K562 (cell line): Measurements from ENCODE around the gene CELF4. TPM values are rescaled to one million over a fixed set of nuclear protein-coding genes. Genes with fewer than 3 reads are reported as not detected.

ENCODE experiments used
- CEBPG ChIP-seq, 3 experiments: fragments of 200-800 bp in 1 of 3; sonication (Bioruptor generic) in 1 of 3; sonication (generic) in 1 of 3; formaldehyde crosslinking in 1 of 3; IDR thresholded peaks in 2 of 3; conservative IDR thresholded peaks in 1 of 3; 2 replicates each; pipeline versions ENCODE4 v1.6.1 to v1.8.0; 2016 to 2022; ENCODE audit warnings: missing compliant biosample characterization in 2 of 3, missing genetic modification characterization in 2 of 3, mild to moderate bottlenecking in 1 of 3, missing genetic modification reagents in 1 of 3
- DIDO1 ChIP-seq: fragments of 450-650 bp; IDR thresholded peaks from 2 replicates; pipeline ENCODE4 v1.6.1; 2016; ENCODE audit warnings: low read depth, missing biosample characterization, missing genetic modification characterization
- E2F3 ChIP-seq: fragments of 250-450 bp; sonication (Bioruptor Pico); IDR thresholded peaks from 2 replicates; pipeline ENCODE4 v1.4.0; 2020; ENCODE audit warnings: mild to moderate bottlenecking
- EHMT2 ChIP-seq: fragments of 450-650 bp; IDR thresholded peaks from 2 replicates; pipeline ENCODE4 v1.6.1; 2018; ENCODE audit warnings: antibody characterized with exemption
- HNRNPUL1 ChIP-seq: fragments of 200-400 bp; formaldehyde crosslinking; IDR thresholded peaks from 2 replicates; pipeline ENCODE4 v1.6.1; 2017; ENCODE audit warnings: low read length
- L3MBTL2 ChIP-seq: fragments of 450-650 bp; IDR thresholded peaks from 2 replicates; pipeline ENCODE4 v1.6.1; 2016; ENCODE audit warnings: mild to moderate bottlenecking, moderate library complexity
- NFYB ChIP-seq: IDR thresholded peaks from 2 replicates; pipeline ENCODE4 v1.6.1; 2011; ENCODE audit warnings: mild to moderate bottlenecking, moderate library complexity; ENCODE audit not compliant: insufficient read length; ENCODE audit errors: extremely low read depth
- PCBP1 ChIP-seq: fragments of 200-400 bp; formaldehyde crosslinking; IDR thresholded peaks from 2 replicates; pipeline ENCODE4 v1.6.1; 2018; ENCODE audit warnings: mild to moderate bottlenecking, low read depth, low read length; ENCODE audit not compliant: poor library complexity, severe bottlenecking
- RBFOX2 ChIP-seq: fragments of 200-400 bp; formaldehyde crosslinking; IDR thresholded peaks from 2 replicates; pipeline ENCODE4 v1.6.1; 2017; ENCODE audit warnings: low read depth, mild to moderate bottlenecking, low read length, moderate library complexity
- TAL1 ChIP-seq: fragments of 450-650 bp; IDR thresholded peaks from 2 replicates; pipeline ENCODE4 v1.6.1; 2016; ENCODE audit warnings: mild to moderate bottlenecking
- XRCC4 ChIP-seq: IDR thresholded peaks from one replicate; pipeline ENCODE4 v1.6.1; 2011; ENCODE audit not compliant: insufficient read depth, insufficient read length; ENCODE audit errors: extremely low read depth
- YBX1 ChIP-seq: fragments of 450-650 bp; IDR thresholded peaks from 2 replicates; pipeline ENCODE4 v1.7.1; 2016; ENCODE audit warnings: mild to moderate bottlenecking
- ZBTB7A ChIP-seq: IDR thresholded peaks from 2 replicates; pipeline ENCODE4 v1.6.1; 2011; ENCODE audit warnings: low read depth, mild to moderate bottlenecking, low read length, moderate library complexity, borderline replicate concordance; ENCODE audit not compliant: control insufficient read depth
- polyA plus RNA-seq, 8 experiments: library from polyadenylated mRNA; depleted of rRNA in 4 of 8; stranded (reverse) in 5 of 8; unstranded in 3 of 8; fragments of >200 nt; fragmentation: Nextera tagmentation in 2 of 8; fragmentation: Illumina TruSeq in 1 of 8; extraction: Ambion mirVana in 2 of 8; extraction: Trizol in 1 of 8; gene quantifications; 2 replicates each; pipeline versions ENCODE4 v1.2.1 to v1.2.3, GENCODE V29; 2011 to 2014; ENCODE audit warnings: inconsistent platforms in 1 of 8, missing spikeins in 1 of 8
- total RNA-seq, 7 experiments: library from RNA; depleted of rRNA in 6 of 7; stranded (reverse); fragments of >200 nt in 6 of 7; fragmentation: Illumina TruSeq in 2 of 7; extraction: Trizol in 2 of 7; gene quantifications; 2 replicates each; pipeline versions ENCODE4 v1.2.1 to v1.2.3, GENCODE V29; 2011 to 2021; ENCODE audit warnings: low replicate concordance in 1 of 7
- TF ChIP-seq, protein P1 (sequence below): fragments of 250-450 bp; sonication (Bioruptor Pico); IDR thresholded peaks from 2 replicates; pipeline ENCODE4 v1.5.0; 2020; ENCODE audit warnings: mild to moderate bottlenecking, borderline replicate concordance
- TF ChIP-seq, protein P2 (sequence below): fragments of 250-450 bp; sonication (Bioruptor Pico); IDR thresholded peaks from 2 replicates; pipeline ENCODE4 v1.8.0; 2021; ENCODE audit warnings: moderate library complexity, mild to moderate bottlenecking, inconsistent platforms
- TF ChIP-seq, protein P3 (sequence below): sonication (generic); formaldehyde crosslinking; IDR thresholded peaks from 2 replicates; pipeline ENCODE4 v1.8.0; 2022; ENCODE audit warnings: mild to moderate bottlenecking, missing genetic modification reagents
- TF ChIP-seq, protein P4 (sequence below): fragments of 200-800 bp; sonication (Bioruptor generic); IDR thresholded peaks from 2 replicates; pipeline ENCODE4 v1.6.1; 2017; ENCODE audit warnings: missing genetic modification characterization, missing compliant biosample characterization
- TF ChIP-seq, protein P5 (sequence below), 2 experiments: IDR thresholded peaks; 2 replicates each; pipeline ENCODE4 v1.6.1; 2011; ENCODE audit warnings: borderline replicate concordance in 1 of 2, control low read depth in 1 of 2, low read depth in 1 of 2, low read length in 1 of 2, mild to moderate bottlenecking in 1 of 2, mixed read lengths in 1 of 2, moderate library complexity in 1 of 2; ENCODE audit not compliant: insufficient read depth in 1 of 2, insufficient read length in 1 of 2, poor library complexity in 1 of 2, severe bottlenecking in 1 of 2; ENCODE audit errors: extremely low read depth in 1 of 2
- TF ChIP-seq, protein P6 (sequence below): fragments of 250-450 bp; sonication (Bioruptor Pico); IDR thresholded peaks from 2 replicates; pipeline ENCODE4 v1.8.0; 2022; ENCODE audit warnings: moderate library complexity, mild to moderate bottlenecking, inconsistent platforms

CELF4 gene
- total and polyA plus RNA-seq, 9 of the 15 experiments (the other 6 are each of a cell fraction or from before 2014, with no cell fraction given), result 0.04 to 0.24 (median 0.07) TPM; not detected in 3

DNA sequence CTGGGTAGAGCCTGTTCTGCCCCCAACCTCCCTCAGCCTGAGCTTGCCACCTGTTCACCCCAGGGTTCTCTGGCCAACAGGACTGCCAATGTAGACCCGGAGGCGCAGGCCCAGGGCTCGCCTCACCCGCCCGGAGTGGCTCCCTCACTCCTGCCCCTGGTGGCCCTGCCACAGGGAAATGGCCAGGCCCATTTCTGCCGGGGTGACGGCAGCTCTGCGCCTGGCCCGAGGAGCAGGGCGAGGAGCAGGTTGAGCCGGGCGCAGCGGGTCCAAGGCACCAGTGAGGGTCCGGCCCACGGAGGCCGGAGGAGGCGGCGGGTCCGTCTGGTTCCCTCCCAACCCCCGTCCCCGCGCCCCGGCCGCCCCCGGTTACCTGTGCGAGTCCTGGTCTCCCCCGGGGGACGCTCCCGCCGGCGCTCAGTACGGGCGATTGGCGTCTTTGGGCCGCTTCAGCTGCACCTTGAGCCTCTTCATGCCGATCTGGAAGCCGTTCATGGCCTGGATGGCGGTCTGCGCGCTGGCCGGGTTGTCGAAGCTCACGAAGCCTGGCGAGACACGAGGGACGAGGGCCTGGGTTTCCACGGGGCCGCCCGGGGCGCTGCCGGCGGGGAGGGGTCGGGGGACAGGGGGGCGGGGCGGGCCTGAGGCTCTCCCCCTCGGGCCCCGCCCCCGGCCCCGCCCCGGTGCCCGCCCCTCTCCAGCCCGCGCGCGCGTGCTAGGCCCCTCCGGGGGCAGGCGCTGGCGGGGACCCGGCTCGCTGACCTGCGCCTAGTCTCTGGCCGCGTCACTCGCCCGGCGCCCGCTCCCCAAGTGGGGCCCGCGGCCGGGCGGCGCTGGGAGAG is 312.0 kb downstream of the CELF4 start (continued):
- TF ChIP-seq, protein P1, sequence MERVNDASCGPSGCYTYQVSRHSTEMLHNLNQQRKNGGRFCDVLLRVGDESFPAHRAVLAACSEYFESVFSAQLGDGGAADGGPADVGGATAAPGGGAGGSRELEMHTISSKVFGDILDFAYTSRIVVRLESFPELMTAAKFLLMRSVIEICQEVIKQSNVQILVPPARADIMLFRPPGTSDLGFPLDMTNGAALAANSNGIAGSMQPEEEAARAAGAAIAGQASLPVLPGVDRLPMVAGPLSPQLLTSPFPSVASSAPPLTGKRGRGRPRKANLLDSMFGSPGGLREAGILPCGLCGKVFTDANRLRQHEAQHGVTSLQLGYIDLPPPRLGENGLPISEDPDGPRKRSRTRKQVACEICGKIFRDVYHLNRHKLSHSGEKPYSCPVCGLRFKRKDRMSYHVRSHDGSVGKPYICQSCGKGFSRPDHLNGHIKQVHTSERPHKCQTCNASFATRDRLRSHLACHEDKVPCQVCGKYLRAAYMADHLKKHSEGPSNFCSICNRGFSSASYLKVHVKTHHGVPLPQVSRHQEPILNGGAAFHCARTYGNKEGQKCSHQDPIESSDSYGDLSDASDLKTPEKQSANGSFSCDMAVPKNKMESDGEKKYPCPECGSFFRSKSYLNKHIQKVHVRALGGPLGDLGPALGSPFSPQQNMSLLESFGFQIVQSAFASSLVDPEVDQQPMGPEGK (CRISPR knock-in tag), result no peak
- TF ChIP-seq XRCC4 (no peak), DIDO1 (no peak), HNRNPUL1 (no peak), NFYB (no peak), ZBTB7A (peak; percentile 45; the same call in 1 of the 2 replicates), TAL1 (no peak), E2F3 (CRISPR knock-in tag) (no peak), EHMT2 (no peak), CEBPG (CRISPR knock-in tag; IDR thresholded peaks at IDR 0.05) (no peak), CEBPG (tag; conservative IDR thresholded peaks at IDR 0.05 in 1 of 2, IDR thresholded peaks at IDR 0.05 in 1 of 2) (no peak), RBFOX2 (no peak), YBX1 (no peak), L3MBTL2 (peak; percentile 88), PCBP1 (peak; percentile 23)
- TF ChIP-seq, protein P2, sequence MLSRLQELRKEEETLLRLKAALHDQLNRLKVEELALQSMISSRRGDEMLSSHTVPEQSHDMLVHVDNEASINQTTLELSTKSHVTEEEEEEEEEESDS (CRISPR knock-in tag), result no peak
- TF ChIP-seq, protein P3, sequence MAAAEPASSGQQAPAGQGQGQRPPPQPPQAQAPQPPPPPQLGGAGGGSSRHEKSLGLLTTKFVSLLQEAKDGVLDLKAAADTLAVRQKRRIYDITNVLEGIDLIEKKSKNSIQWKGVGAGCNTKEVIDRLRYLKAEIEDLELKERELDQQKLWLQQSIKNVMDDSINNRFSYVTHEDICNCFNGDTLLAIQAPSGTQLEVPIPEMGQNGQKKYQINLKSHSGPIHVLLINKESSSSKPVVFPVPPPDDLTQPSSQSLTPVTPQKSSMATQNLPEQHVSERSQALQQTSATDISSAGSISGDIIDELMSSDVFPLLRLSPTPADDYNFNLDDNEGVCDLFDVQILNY (CRISPR knock-in tag), result no peak
- TF ChIP-seq, protein P4, sequence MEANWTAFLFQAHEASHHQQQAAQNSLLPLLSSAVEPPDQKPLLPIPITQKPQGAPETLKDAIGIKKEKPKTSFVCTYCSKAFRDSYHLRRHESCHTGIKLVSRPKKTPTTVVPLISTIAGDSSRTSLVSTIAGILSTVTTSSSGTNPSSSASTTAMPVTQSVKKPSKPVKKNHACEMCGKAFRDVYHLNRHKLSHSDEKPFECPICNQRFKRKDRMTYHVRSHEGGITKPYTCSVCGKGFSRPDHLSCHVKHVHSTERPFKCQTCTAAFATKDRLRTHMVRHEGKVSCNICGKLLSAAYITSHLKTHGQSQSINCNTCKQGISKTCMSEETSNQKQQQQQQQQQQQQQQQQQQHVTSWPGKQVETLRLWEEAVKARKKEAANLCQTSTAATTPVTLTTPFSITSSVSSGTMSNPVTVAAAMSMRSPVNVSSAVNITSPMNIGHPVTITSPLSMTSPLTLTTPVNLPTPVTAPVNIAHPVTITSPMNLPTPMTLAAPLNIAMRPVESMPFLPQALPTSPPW (CRISPR knock-in tag), result peak; percentile 67
- TF ChIP-seq, protein P5, sequence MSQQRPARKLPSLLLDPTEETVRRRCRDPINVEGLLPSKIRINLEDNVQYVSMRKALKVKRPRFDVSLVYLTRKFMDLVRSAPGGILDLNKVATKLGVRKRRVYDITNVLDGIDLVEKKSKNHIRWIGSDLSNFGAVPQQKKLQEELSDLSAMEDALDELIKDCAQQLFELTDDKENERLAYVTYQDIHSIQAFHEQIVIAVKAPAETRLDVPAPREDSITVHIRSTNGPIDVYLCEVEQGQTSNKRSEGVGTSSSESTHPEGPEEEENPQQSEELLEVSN (IDR thresholded peaks at IDR 0.05; ENCODE audit: borderline replicate concordance in 1 of 2, extremely low read depth in 1 of 2, insufficient read depth in 1 of 2, insufficient read length in 1 of 2, low read depth in 1 of 2, low read length in 1 of 2, poor library complexity in 1 of 2, severe bottlenecking in 1 of 2), result peak in 1 of 2 experiments; percentile 90
- TF ChIP-seq, protein P6, sequence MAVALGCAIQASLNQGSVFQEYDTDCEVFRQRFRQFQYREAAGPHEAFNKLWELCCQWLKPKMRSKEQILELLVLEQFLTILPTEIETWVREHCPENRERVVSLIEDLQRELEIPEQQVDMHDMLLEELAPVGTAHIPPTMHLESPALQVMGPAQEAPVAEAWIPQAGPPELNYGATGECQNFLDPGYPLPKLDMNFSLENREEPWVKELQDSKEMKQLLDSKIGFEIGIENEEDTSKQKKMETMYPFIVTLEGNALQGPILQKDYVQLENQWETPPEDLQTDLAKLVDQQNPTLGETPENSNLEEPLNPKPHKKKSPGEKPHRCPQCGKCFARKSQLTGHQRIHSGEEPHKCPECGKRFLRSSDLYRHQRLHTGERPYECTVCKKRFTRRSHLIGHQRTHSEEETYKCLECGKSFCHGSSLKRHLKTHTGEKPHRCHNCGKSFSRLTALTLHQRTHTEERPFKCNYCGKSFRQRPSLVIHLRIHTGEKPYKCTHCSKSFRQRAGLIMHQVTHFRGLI (CRISPR knock-in tag), result no peak
